A549 (cell line): Measurements from ENCODE around the gene KDM8. TPM values are rescaled to one million over a fixed set of nuclear protein-coding genes. Genes with fewer than 3 reads are reported as not detected.

Source experiments
- ATAC-seq, 2 experiments: fragments of 200-7000 bp in 1 of 2; fragments of >200 bp in 1 of 2; cut with Nextera tagmentation in 1 of 2; cut with Tn5 transposase in 1 of 2; 3 replicates each; pipeline versions ENCODE4 v1.8.0 to v1.9.1; 2018 to 2020; ENCODE audit warnings: mild to moderate bottlenecking in 1 of 2, moderate library complexity in 1 of 2
- CTCF ChIA-PET: fragments of 300-600 bp; sonication (Branson Sonifier 250); formaldehyde crosslinking; extraction: SDS; loops from one replicate; lab custom pipeline; 2021; ENCODE audit warnings: antibody characterized with exemption, inconsistent platforms; lab: Yijun Ruan, JAX
- POLR2A ChIA-PET: fragments of 350-600 bp; formaldehyde crosslinking; extraction: SDS; loops from one replicate; lab custom pipeline; 2021; ENCODE audit warnings: antibody characterized with exemption, inconsistent platforms; lab: Yijun Ruan, JAX
- DNase-seq, 2 experiments: peaks; one replicate each; pipeline versions ENCODE4 v3.0.0 to v3.0.0-alpha.2; 2011 to 2016; ENCODE audit warnings: low read depth in 1 of 2, low spot score in 1 of 2
- FAIRE-seq: peaks from 2 replicates; lab custom pipeline; 2011; peaks lifted over from hg19 to GRCh38; lab: Jason Lieb, UNC
- H3K27ac ChIP-seq, 2 experiments: fragments of >200 bp; sonication (Bioruptor Twin); formaldehyde crosslinking; 3 replicates each; pipeline ENCODE4 v1.5.1; 2016 to 2017
- H3K4me1 ChIP-seq: fragments of >200 bp; sonication (Bioruptor Twin); formaldehyde crosslinking; 3 replicates; pipeline ENCODE4 v1.6.1; 2016
- H3K4me2 ChIP-seq: fragments of >200 bp; sonication (Bioruptor Twin); formaldehyde crosslinking; 3 replicates; pipeline ENCODE4 v1.6.1; 2016
- H3K4me3 ChIP-seq: fragments of >200 bp; sonication (Bioruptor Twin); formaldehyde crosslinking; 3 replicates; pipeline ENCODE4 v1.5.1; 2016
- H3K9me3 ChIP-seq: fragments of >200 bp; sonication (Bioruptor Twin); formaldehyde crosslinking; 3 replicates; pipeline ENCODE4 v1.6.1; 2016
- CBX2 ChIP-seq: fragments of 200-600 bp; sonication (generic); IDR thresholded peaks from 2 replicates; pipeline ENCODE4 v1.6.1; 2016; ENCODE audit warnings: low read depth, mild to moderate bottlenecking, borderline replicate concordance
- CEBPB ChIP-seq, 2 experiments: fragments of >200 bp in 1 of 2; sonication (Bioruptor Twin) in 1 of 2; formaldehyde crosslinking in 1 of 2; IDR thresholded peaks; 2 replicates each; pipeline ENCODE4 v1.6.1; 2012 to 2016
- CHD2 ChIP-seq: fragments of 150-350 bp; IDR thresholded peaks from 2 replicates; pipeline ENCODE4 v1.6.1; 2014; ENCODE audit warnings: low read length; ENCODE audit not compliant: partially characterized antibody
- CHD4 ChIP-seq: fragments of 200-600 bp; sonication (generic); IDR thresholded peaks from 2 replicates; pipeline ENCODE4 v1.6.1; 2016; ENCODE audit warnings: antibody characterized with exemption, mild to moderate bottlenecking, borderline replicate concordance
- EHF ChIP-seq: fragments of 250-450 bp; sonication (Bioruptor Pico); IDR thresholded peaks from 2 replicates; pipeline ENCODE4 v1.5.0; 2020; ENCODE audit warnings: mild to moderate bottlenecking
- EP300 ChIP-seq, 2 experiments: fragments of >200 bp; sonication (Bioruptor Twin); formaldehyde crosslinking; IDR thresholded peaks; 2 replicates in 1 of 2; 3 replicates in 1 of 2; pipeline ENCODE4 v1.6.1; 2016 to 2017
- ESRRA ChIP-seq: fragments of 150-350 bp; IDR thresholded peaks from 2 replicates; pipeline ENCODE4 v1.6.1; 2014; ENCODE audit warnings: mild to moderate bottlenecking, low read length, borderline replicate concordance
- FOSL2 ChIP-seq, 2 experiments: fragments of 450-650 bp in 1 of 2; fragments of >200 bp in 1 of 2; sonication (Bioruptor Twin) in 1 of 2; formaldehyde crosslinking; IDR thresholded peaks; 2 replicates each; pipeline versions ENCODE4 v1.5.0 to v1.6.1; 2016 to 2020; ENCODE audit warnings: mild to moderate bottlenecking in 1 of 2, moderate library complexity in 1 of 2
- HEYL ChIP-seq: fragments of 250-450 bp; sonication (Bioruptor Pico); IDR thresholded peaks from 2 replicates; pipeline ENCODE4 v1.8.0; 2021; ENCODE audit warnings: mild to moderate bottlenecking, moderate library complexity
- HOXA7 ChIP-seq: fragments of 250-450 bp; sonication (Bioruptor Pico); IDR thresholded peaks from 2 replicates; pipeline ENCODE4 v1.5.0; 2020; ENCODE audit warnings: mild to moderate bottlenecking, moderate library complexity
- KDM5A ChIP-seq: fragments of 200-600 bp; sonication (generic); IDR thresholded peaks from 2 replicates; pipeline ENCODE4 v1.6.1; 2016; ENCODE audit warnings: antibody characterized with exemption, mild to moderate bottlenecking
- POLR2AphosphoS2 ChIP-seq: conservative IDR thresholded peaks from 2 replicates; pipeline ENCODE4 v1.6.1; 2012; ENCODE audit warnings: low read length, improper control_type of control experiment, inconsistent platforms
- RCOR1 ChIP-seq: fragments of 150-350 bp; IDR thresholded peaks from 2 replicates; pipeline ENCODE4 v1.6.1; 2014; ENCODE audit warnings: antibody characterized with exemption, low read length, low read depth
- RNF2 ChIP-seq: fragments of 200-600 bp; sonication (generic); IDR thresholded peaks from 2 replicates; pipeline ENCODE4 v1.6.1; 2016; ENCODE audit warnings: low read depth, mild to moderate bottlenecking, antibody characterized with exemption, moderate library complexity, borderline replicate concordance
- SREBF2 ChIP-seq: fragments of 450-650 bp; IDR thresholded peaks from 2 replicates; pipeline ENCODE4 v1.6.1; 2014; ENCODE audit warnings: mild to moderate bottlenecking, moderate library complexity
- ZC3H11A ChIP-seq: fragments of 450-650 bp; IDR thresholded peaks from 2 replicates; pipeline ENCODE4 v1.6.1; 2014; ENCODE audit warnings: antibody characterized with exemption, mild to moderate bottlenecking
- ZFP36 ChIP-seq: fragments of 450-650 bp; IDR thresholded peaks from 2 replicates; pipeline ENCODE4 v1.6.1; 2014; ENCODE audit warnings: borderline replicate concordance; ENCODE audit not compliant: partially characterized antibody
- WGBS: methylation state at CpG from one replicate; pipeline ENCODE4 v1.1.6; 2017; ENCODE audit errors: missing lambda C conversion rate; 5-methylcytosine and 5-hydroxymethylcytosine counted together
- polyA plus RNA-seq, 4 experiments: library from polyadenylated mRNA; depleted of rRNA in 3 of 4; stranded (reverse); fragments of >200 nt; fragmentation: RNase III in 1 of 4; extraction: RNeasy Plus Mini Kit Qiagen cat#74134 plus additional on column Dnase treatment in 1 of 4; gene quantifications; 2 replicates in 3 of 4; 3 replicates in 1 of 4; pipeline ENCODE4 v1.2.3, GENCODE V29; 2011 to 2017
- TF ChIP-seq, protein P1 (sequence below): fragments of 250-450 bp; sonication (Bioruptor Pico); IDR thresholded peaks from 2 replicates; pipeline ENCODE4 v1.5.0; 2021; ENCODE audit warnings: mild to moderate bottlenecking, moderate library complexity, borderline replicate concordance
- TF ChIP-seq, protein P2 (sequence below): fragments of >200 bp; sonication (Bioruptor Twin); formaldehyde crosslinking; IDR thresholded peaks from 3 replicates; pipeline ENCODE4 v1.6.1; 2016
- TF ChIP-seq, protein P3 (sequence below): IDR thresholded peaks from 2 replicates; pipeline ENCODE4 v1.6.1; 2012; ENCODE audit warnings: low read depth, borderline replicate concordance
- TF ChIP-seq, protein P4 (sequence below): fragments of >200 bp; sonication (Bioruptor Twin); formaldehyde crosslinking; IDR thresholded peaks from 2 replicates; pipeline ENCODE4 v1.6.1; 2016
- TF ChIP-seq, protein P5 (sequence below): IDR thresholded peaks from 2 replicates; pipeline ENCODE4 v1.6.1; 2012

Gene KDM8
- polyA plus RNA-seq, 2 of the 4 experiments (the other 2 are of a cell fraction) = 1.6 to 2.3 TPM

DNA sequence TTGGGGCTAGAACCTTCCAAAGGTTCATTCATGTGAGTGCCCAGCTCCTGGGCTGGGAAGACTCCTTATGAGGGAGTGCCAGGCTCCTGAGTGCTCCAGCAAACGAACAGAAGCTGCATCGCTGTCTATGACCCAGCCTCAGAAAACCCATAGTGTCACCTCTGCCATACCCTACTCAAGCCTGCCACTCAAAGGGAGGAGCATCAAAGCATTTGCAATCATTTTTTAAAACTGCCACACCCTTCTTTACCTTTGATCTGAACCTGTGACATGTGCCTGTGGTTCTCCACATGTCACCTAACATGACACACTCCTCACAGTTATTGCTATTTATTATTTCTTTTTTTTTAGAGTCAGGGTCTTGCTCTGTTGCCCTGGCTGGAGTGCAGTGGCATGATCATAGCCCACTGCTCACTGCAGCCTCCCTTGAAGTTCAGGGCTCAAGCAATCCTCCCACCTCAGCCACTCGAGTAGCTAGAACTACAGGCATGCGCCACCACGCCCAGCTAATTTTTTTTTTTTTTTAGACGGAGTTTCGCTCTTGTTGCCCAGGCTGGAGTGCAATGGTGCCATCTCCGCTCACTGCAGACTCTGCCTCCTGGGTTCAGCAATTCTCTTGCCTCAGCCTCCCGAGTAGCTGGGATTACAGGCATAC lies 7.3 kb upstream of the KDM8 start:
- no peak for FAIRE-seq
- ChIA-PET POLR2A (interaction anchor here (1.2 kb wide), 1 partner anchor 7 kb away, joined by 3 read pairs; the partner anchor contains the start of gene KDM8), CTCF (interaction anchor here (0.7 to 1.8 kb wide), 3 partner anchors 9 to 172 kb away, joined by 3 to 5 read pairs (median 4); no protein-coding TSS in a partner anchor)
- no peak for DNase-seq
- Histone ChIP-seq H3K9me3 (no peaks in the 10 kb centered on the region), H3K4me2 (0 out of 3 replicates have a peak overlapping the region, but pooled peaks have one; percentile 14), H3K27ac (no peak overlapping the region), H3K4me1 (no peaks in the 10 kb centered on the region), H3K4me3 (no peak overlapping the region)
- TF ChIP-seq, protein P1, sequence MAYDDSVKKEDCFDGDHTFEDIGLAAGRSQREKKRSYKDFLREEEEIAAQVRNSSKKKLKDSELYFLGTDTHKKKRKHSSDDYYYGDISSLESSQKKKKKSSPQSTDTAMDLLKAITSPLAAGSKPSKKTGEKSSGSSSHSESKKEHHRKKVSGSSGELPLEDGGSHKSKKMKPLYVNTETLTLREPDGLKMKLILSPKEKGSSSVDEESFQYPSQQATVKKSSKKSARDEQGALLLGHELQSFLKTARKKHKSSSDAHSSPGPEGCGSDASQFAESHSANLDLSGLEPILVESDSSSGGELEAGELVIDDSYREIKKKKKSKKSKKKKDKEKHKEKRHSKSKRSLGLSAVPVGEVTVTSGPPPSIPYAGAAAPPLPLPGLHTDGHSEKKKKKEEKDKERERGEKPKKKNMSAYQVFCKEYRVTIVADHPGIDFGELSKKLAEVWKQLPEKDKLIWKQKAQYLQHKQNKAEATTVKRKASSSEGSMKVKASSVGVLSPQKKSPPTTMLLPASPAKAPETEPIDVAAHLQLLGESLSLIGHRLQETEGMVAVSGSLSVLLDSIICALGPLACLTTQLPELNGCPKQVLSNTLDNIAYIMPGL (CRISPR knock-in tag) = no peak
- no peak for TF ChIP-seq CHD4
- no peak for TF ChIP-seq RCOR1
- TF ChIP-seq, protein P2, sequence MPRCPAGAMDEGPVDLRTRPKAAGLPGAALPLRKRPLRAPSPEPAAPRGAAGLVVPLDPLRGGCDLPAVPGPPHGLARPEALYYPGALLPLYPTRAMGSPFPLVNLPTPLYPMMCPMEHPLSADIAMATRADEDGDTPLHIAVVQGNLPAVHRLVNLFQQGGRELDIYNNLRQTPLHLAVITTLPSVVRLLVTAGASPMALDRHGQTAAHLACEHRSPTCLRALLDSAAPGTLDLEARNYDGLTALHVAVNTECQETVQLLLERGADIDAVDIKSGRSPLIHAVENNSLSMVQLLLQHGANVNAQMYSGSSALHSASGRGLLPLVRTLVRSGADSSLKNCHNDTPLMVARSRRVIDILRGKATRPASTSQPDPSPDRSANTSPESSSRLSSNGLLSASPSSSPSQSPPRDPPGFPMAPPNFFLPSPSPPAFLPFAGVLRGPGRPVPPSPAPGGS = no peak
- no peak for TF ChIP-seq HEYL (CRISPR knock-in tag)
- no peak for TF ChIP-seq ZC3H11A
- TF ChIP-seq HOXA7 (CRISPR knock-in tag) = no peak
- TF ChIP-seq FOSL2 (IDR thresholded peaks at IDR 0.05) = no peak
- TF ChIP-seq FOSL2 (CRISPR knock-in tag; IDR thresholded peaks at IDR 0.05) = no peak
- TF ChIP-seq CBX2 = no peak
- TF ChIP-seq RNF2 = no peak
- no peak for TF ChIP-seq CHD2
- TF ChIP-seq, protein P3, sequence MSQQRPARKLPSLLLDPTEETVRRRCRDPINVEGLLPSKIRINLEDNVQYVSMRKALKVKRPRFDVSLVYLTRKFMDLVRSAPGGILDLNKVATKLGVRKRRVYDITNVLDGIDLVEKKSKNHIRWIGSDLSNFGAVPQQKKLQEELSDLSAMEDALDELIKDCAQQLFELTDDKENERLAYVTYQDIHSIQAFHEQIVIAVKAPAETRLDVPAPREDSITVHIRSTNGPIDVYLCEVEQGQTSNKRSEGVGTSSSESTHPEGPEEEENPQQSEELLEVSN = no peak
- TF ChIP-seq SREBF2 = no peak
- no peak for TF ChIP-seq KDM5A
- TF ChIP-seq, protein P4, sequence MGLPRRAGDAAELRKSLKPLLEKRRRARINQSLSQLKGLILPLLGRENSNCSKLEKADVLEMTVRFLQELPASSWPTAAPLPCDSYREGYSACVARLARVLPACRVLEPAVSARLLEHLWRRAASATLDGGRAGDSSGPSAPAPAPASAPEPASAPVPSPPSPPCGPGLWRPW = no peak
- TF ChIP-seq, protein P5, sequence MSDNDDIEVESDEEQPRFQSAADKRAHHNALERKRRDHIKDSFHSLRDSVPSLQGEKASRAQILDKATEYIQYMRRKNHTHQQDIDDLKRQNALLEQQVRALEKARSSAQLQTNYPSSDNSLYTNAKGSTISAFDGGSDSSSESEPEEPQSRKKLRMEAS = no peak
- ATAC-seq = no peak
- 34% methylated on average over 9 of the region's 9 CpGs for WGBS

DNA sequence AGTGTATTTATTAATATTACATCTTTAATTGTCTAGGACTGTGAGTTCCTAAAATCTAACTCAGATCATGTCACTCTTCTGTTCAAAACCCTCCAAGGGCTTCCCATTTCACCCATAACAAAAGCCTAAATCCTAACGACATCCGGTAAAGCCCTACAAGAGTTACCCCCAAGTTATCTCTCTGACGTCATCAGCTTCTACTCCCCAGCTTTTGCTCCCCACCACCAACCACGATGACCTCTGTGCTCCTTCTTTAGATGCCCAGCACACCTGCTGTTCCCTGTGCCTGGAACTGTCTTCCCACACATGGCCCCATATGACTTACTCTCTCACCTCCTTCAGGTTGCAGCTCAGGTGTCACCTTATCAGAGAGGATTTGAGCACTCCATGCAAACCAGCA lies 6.3 kb upstream of the KDM8 start:
- CTCF ChIA-PET = interaction anchor here (0.6 kb wide), 1 partner anchor 244 kb away, joined by 3 read pairs; no protein-coding TSS in a partner anchor
- TF ChIP-seq, protein P1 (CRISPR knock-in tag) = no peak
- TF ChIP-seq, protein P2 = no peak
- TF ChIP-seq CEBPB (IDR thresholded peaks at IDR 0.05) (no peak), EP300 (IDR thresholded peaks at IDR 0.05) (no peak), EHF (CRISPR knock-in tag) (no peak), POLR2AphosphoS2 (no peak), ESRRA (no peak), ZFP36 (no peak)
- TF ChIP-seq, protein P3 = no peak
- no peak for DNase-seq
- no peaks in the 10 kb centered on the region for H3K9me3 ChIP-seq
- H3K4me3 ChIP-seq = no peak overlapping the region
- POLR2A ChIA-PET = no interaction called here
- no peaks in the 10 kb centered on the region for H3K4me1 ChIP-seq
- WGBS = 47% methylated on average over 4 of the region's 4 CpGs
- ATAC-seq = no peak
- no peak overlapping the region for H3K4me2 ChIP-seq
- FAIRE-seq = no peak
- H3K27ac ChIP-seq = no peak overlapping the region
